Measurements from ENCODE around the gene OBSCN.
"Not testable (repeated sequence)": the region's sequence is repeated elsewhere in the genome, so short reads cannot be mapped to it uniquely, and the experiment has no call there.

The OBSCN gene

DNA sequence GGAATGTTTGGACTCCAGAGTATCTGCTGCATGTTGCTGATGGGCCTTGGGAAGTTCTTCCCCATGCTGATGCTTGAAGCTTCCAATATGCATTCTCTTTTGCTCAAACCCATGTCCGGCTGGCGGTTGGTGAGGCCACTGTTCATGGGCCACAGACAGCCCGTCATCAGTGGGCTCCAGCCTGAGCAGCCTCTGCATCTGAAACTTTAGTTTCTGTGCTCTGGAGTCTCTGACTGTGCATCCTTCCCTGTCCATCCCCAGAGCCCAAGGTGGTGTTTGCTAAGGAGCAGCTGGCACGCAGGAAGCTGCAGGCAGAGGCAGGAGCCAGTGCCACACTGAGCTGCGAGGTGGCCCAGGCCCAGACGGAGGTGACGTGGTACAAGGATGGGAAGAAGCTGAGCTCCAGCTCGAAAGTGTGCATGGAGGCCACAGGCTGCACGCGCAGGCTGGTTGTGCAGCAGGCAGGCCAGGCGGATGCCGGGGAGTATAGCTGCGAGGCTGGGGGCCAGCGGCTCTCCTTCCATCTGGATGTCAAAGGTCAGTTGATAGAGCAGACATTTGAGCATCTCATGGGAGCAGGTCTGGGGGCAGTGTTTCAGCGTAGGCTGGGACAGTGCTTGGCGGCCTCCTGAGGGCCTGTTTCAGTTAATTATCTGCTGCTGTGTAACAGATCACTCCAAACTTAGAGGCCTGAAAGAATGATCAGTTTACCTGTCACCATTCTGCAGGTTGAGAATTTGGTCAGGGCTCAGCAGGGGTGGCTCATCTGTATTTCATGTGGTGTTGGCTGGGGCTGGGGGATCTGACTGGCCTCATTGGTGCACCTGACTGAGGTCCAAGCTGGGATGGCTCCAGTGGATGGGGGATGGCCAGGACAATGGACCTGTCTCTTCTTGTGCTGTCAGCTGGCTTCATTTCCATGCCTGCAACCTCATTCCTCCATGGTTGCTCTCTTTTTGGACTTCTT, 16.6 kb downstream of the OBSCN start:
- TF ChIP-seq, protein P1, sequence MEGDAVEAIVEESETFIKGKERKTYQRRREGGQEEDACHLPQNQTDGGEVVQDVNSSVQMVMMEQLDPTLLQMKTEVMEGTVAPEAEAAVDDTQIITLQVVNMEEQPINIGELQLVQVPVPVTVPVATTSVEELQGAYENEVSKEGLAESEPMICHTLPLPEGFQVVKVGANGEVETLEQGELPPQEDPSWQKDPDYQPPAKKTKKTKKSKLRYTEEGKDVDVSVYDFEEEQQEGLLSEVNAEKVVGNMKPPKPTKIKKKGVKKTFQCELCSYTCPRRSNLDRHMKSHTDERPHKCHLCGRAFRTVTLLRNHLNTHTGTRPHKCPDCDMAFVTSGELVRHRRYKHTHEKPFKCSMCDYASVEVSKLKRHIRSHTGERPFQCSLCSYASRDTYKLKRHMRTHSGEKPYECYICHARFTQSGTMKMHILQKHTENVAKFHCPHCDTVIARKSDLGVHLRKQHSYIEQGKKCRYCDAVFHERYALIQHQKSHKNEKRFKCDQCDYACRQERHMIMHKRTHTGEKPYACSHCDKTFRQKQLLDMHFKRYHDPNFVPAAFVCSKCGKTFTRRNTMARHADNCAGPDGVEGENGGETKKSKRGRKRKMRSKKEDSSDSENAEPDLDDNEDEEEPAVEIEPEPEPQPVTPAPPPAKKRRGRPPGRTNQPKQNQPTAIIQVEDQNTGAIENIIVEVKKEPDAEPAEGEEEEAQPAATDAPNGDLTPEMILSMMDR (IDR thresholded peaks at IDR 0.05), result no peak
- no peaks in the 10 kb centered on the region for H3K4me1 Mint-ChIP-seq
- DNase-seq, result no peak
- H3K27ac Mint-ChIP-seq, result no peak overlapping the region
- H3K9me3 Mint-ChIP-seq, result peaks cover 27% of the 10 kb centered on the region
- H3K27me3 Mint-ChIP-seq (ENCODE audit: low read depth, poor library complexity), result peaks cover 4% of the 10 kb centered on the region
- no peak overlapping the region for H3K4me3 Mint-ChIP-seq
- H3K36me3 Mint-ChIP-seq (ENCODE audit: low read depth), result peaks cover 92% of the 10 kb centered on the region

DNA sequence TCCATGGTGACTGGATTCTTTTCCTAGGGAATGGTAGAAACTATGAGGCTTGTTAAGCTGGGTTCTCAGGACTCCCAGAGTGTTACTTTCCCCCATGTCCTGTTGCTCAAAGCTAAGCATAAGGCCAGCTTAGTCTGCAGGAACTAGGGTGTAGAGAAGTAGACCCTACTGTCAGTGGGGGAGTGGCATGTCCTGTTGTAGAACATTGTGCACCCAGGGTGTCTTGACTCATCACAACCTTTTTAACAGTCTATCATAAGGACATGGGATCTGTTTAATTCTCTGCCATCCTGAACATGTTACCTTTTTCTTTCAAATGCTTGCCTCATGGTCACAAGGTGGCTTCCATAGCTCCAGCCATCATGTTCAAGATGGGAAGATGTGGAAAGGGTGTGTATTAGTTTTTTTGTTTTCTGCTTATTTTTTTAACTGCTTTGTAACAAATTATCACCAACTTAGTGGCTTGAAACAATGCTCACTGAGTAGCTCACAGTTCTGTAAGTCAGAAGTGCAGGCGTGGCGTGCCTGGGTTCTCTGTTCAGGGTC, 17.4 kb downstream of the OBSCN start:
- Mint-ChIP-seq H3K9me3 (peaks cover 27% of the 10 kb centered on the region), H3K27ac (no peak overlapping the region), H3K4me1 (no peaks in the 10 kb centered on the region), H3K27me3 (ENCODE audit: low read depth, poor library complexity) (peaks cover 4% of the 10 kb centered on the region), H3K36me3 (ENCODE audit: low read depth) (peaks cover 94% of the 10 kb centered on the region), H3K4me3 (no peak overlapping the region)
- no peak for DNase-seq
- TF ChIP-seq, protein P1 (IDR thresholded peaks at IDR 0.05), result no peak

DNA sequence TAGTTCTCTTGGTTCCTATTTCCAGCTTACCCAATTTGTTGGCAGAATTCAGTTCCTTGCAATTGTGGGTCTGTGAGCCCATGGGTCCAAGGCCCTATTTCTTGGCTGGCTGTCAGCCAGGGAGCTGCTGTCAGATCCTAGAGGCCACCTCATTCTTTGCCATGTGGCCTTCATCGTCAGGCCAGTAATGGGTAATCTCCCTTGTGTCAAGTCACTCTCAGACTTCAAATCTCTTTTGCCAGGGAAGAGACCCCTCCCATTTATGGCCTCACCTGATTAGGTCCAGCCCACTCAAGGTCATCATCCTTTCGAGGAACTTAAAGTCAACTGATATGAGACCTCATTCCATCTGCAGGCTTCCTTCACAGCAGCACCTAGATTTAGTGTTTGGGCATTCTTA, 17.9 kb downstream of the OBSCN start:
- Mint-ChIP-seq H3K27ac (no peak overlapping the region), H3K4me1 (no peaks in the 10 kb centered on the region), H3K4me3 (no peak overlapping the region), H3K27me3 (ENCODE audit: low read depth, poor library complexity) (peaks cover 4% of the 10 kb centered on the region), H3K9me3 (peaks cover 27% of the 10 kb centered on the region), H3K36me3 (ENCODE audit: low read depth) (peaks cover 94% of the 10 kb centered on the region)
- TF ChIP-seq, protein P1 (IDR thresholded peaks at IDR 0.05), result no peak
- DNase-seq, result no peak

DNA sequence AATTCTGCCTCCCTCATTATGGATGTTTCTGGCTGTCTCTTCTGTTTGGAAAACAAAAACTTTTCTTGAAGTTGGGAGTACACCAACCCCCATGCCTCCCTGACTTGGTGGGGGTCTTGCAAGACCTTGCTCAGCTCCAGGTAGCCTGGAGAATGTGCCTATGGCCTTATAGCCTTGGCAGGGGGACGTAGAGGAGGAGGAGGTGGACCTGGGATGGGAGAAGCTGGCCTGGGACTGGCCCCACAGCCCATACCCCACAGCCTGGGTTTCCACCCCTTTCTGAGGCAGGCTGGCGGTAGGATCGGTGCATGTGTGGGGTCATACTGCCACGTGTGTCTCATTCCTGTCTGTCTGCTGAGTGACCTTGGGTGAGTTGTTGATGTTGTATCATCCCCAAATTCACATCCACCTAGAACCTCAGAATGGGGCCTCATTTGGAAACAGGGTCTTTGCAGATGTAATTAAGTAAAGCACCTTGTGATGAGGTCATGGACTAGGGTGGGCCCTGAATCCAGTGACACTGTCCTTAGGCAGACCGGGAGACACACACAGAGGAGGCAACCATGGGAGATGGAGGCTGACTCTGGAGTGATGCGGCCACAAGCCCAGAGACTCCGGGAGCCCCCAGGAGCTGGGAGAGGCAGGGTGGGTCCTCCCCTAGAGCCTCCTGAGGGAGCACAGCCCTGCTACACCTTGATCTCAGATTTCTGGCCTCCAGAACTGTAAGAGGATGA, 18.5 kb downstream of the OBSCN start:
- Mint-ChIP-seq H3K4me1 (no peaks in the 10 kb centered on the region), H3K4me3 (no peak overlapping the region), H3K27me3 (ENCODE audit: low read depth, poor library complexity) (peaks cover 4% of the 10 kb centered on the region), H3K36me3 (ENCODE audit: low read depth) (peaks cover 96% of the 10 kb centered on the region), H3K27ac (no peak overlapping the region), H3K9me3 (peaks cover 28% of the 10 kb centered on the region)
- TF ChIP-seq, protein P1 (IDR thresholded peaks at IDR 0.05), result no peak
- DNase-seq, result no peak

DNA sequence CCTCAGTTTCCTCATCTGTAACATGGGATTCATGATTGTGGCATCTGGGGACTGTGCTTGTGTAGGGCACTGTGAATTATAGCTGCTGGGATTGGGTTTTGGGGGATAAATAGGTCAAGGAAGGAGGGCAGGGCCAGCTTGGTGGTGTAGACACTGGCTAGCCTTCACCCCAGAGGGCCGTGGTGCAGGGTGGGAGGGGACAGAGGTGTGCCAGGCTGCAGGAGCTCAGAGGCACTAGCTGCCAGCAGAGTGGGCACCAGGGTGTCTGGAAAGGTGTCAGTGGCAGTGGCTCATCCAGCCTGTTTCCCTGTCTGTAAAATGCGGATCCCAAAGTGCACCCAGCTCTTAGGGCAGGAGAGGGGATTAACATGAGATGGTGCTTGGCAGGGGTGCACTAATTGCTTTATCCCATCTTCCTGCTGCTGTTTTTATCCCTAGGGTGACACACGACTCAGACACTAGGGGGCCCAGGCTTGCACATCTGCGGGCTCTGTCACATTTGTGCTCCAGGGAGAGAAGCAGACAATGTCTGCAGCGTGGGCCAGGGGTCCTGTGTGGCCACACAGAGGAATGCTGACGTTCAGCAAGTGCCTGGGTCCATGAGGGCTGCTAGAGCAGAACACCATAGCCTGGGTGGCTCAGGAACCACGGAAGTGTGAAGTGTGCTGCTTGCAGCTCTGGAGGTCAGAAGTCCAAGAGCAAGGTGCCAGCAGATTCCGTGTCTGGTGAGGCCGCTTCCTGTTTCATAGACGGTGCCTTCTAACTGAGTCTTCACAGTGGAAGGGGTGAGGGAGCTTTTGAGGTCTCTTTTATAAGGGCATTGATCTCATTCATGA, 19.3 kb downstream of the OBSCN start:
- Mint-ChIP-seq H3K27ac (peak overlapping the region; percentile 51), H3K27me3 (ENCODE audit: low read depth, poor library complexity) (peaks cover 4% of the 10 kb centered on the region), H3K36me3 (ENCODE audit: low read depth) (peaks cover 97% of the 10 kb centered on the region), H3K4me3 (no peak overlapping the region), H3K9me3 (peaks cover 36% of the 10 kb centered on the region), H3K4me1 (no peaks in the 10 kb centered on the region)
- no peak for DNase-seq
- TF ChIP-seq, protein P1 (IDR thresholded peaks at IDR 0.05), result no peak

DNA sequence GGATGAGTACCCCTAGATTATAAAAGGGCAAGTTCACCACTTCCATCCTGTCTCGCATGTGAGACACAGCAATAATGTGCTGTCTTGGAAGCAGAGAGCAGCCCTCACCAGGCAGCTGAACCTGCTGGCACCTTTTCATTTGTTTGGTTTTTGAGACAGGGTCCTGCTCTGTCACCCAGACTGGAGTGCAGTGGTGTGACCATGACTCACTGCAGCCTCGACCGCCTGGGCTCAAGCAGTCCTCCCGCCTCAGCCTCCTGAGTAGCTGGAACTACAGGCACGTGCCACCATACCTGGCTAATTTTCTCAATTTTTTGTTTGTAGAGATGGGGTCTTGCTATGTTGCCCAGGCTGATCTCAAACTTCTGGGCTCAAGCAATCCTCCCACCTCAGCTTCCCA, 20.3 kb downstream of the OBSCN start:
- Mint-ChIP-seq H3K9me3 (peaks cover 45% of the 10 kb centered on the region), H3K36me3 (ENCODE audit: low read depth) (peaks cover 97% of the 10 kb centered on the region)
- not testable (repeated sequence) for H3K27me3 Mint-ChIP-seq (ENCODE audit: low read depth, poor library complexity); H3K27ac Mint-ChIP-seq; H3K4me1 Mint-ChIP-seq; DNase-seq; H3K4me3 Mint-ChIP-seq
